Naive thymus-derived CD4-positive, alpha-beta T cell (primary cell): ENCODE results near the gene UVRAG. TPM values are rescaled to one million over a fixed set of nuclear protein-coding genes. Genes with fewer than 3 reads are reported as not detected.

Source experiments
- ATAC-seq: fragments of 150-1000 bp; cut with Tn5 transposase; 2 replicates; pipeline ENCODE4 v1.10.0; 2021; ENCODE audit warnings: mild to moderate bottlenecking, moderate library complexity
- CTCF ChIA-PET: fragments of 350-600 bp; sonication (Branson Sonifier 250); formaldehyde crosslinking; loops from one replicate; lab custom pipeline; 2021; ENCODE audit warnings: antibody characterized with exemption; lab: Charles Lee
- POLR2A ChIA-PET: fragments of 350-600 bp; sonication (Branson Sonifier 250); formaldehyde crosslinking; loops from one replicate; lab custom pipeline; 2021; ENCODE audit warnings: antibody characterized with exemption, inconsistent platforms; lab: Charles Lee
- DNase-seq, 9 donors: peaks; one replicate each; pipeline versions ENCODE4 v3.0.0 to v3.0.0-alpha.2; 2020 to 2022; ENCODE audit warnings: mixed read lengths in 1 of 9
- H3K27ac ChIP-seq: one replicate; pipeline ENCODE4 v1.7.0; 2013; ENCODE audit warnings: mild to moderate bottlenecking, low read depth, low read length, moderate library complexity
- H3K27me3 ChIP-seq, 2 donors: one replicate each; pipeline ENCODE4 v1.7.0; 2013; ENCODE audit warnings: low read length in 2 of 2, mild to moderate bottlenecking in 2 of 2, moderate library complexity in 2 of 2; ENCODE audit not compliant: control insufficient read depth in 2 of 2, insufficient read depth in 2 of 2
- H3K36me3 ChIP-seq, 3 experiments: 1 replicate in 2 of 3; 2 replicates in 1 of 3; pipeline ENCODE4 v1.7.0; 2013; ENCODE audit warnings: low read length in 3 of 3, mild to moderate bottlenecking in 3 of 3, moderate library complexity in 1 of 3; ENCODE audit not compliant: insufficient read depth in 3 of 3, control insufficient read depth in 2 of 3
- H3K4me1 ChIP-seq, 2 donors: one replicate each; pipeline ENCODE4 v1.7.0; 2013; ENCODE audit warnings: low read length in 2 of 2, mild to moderate bottlenecking in 2 of 2, moderate library complexity in 1 of 2; ENCODE audit not compliant: control insufficient read depth in 2 of 2, insufficient read depth in 2 of 2
- H3K4me3 ChIP-seq: 2 replicates; pipeline ENCODE4 v1.7.0; 2013; ENCODE audit warnings: mild to moderate bottlenecking, low read length
- H3K9me3 ChIP-seq, 3 experiments: 1 replicate in 2 of 3; 2 replicates in 1 of 3; pipeline ENCODE4 v1.7.0; 2013; ENCODE audit warnings: low read length in 3 of 3; ENCODE audit not compliant: control insufficient read depth in 2 of 3
- H3K27ac Mint-ChIP-seq, 9 donors: one replicate each; pipeline ENCODE4 v1.8.0; 2020 to 2022; ENCODE audit warnings: mixed read lengths in 9 of 9, mild to moderate bottlenecking in 8 of 9, moderate library complexity in 5 of 9, inconsistent platforms in 2 of 9
- H3K27me3 Mint-ChIP-seq, 5 donors: one replicate each; pipeline ENCODE4 v1.8.0; 2021 to 2022; ENCODE audit warnings: mixed read lengths in 5 of 5, mild to moderate bottlenecking in 1 of 5
- H3K36me3 Mint-ChIP-seq, 5 donors: one replicate each; pipeline ENCODE4 v1.8.0; 2020 to 2022; ENCODE audit warnings: mixed read lengths in 5 of 5, mild to moderate bottlenecking in 3 of 5, inconsistent platforms in 1 of 5
- H3K4me1 Mint-ChIP-seq, 7 donors: one replicate each; pipeline ENCODE4 v1.8.0; 2020 to 2022; ENCODE audit warnings: mixed read lengths in 7 of 7, mild to moderate bottlenecking in 3 of 7, inconsistent platforms in 1 of 7
- H3K4me3 Mint-ChIP-seq, 10 donors: one replicate each; pipeline ENCODE4 v1.8.0; 2020 to 2022; ENCODE audit warnings: mild to moderate bottlenecking in 10 of 10, mixed read lengths in 10 of 10, moderate library complexity in 6 of 10, inconsistent platforms in 2 of 10
- H3K9me3 Mint-ChIP-seq, 11 donors: one replicate each; pipeline ENCODE4 v1.8.0; 2020 to 2022; ENCODE audit warnings: mixed read lengths in 11 of 11, mild to moderate bottlenecking in 4 of 11, inconsistent platforms in 1 of 11, moderate library complexity in 1 of 11
- intact Hi-C, 2 donors: fragments of 100-400 bp; cut with micrococcal nuclease; formaldehyde crosslinking; loops; one replicate each; pipeline ENCODE4 v1.15.1; 2023
- polyA plus RNA-seq, 2 donors: library from polyadenylated mRNA; unstranded; fragments of 300-500 nt; fragmentation: Illumina TruSeq; gene quantifications; one replicate each; pipeline ENCODE4 v1.2.3, GENCODE V29; 2021
- total RNA-seq, 6 experiments: library from RNA in 5 of 6; stranded (reverse) in 5 of 6; gene quantifications; 1 replicate in 5 of 6; 2 replicates in 1 of 6; pipeline ENCODE4 v1.2.3 and lab custom pipeline; 2021 to 2026

UVRAG gene
- total and polyA plus RNA-seq, 7 experiments from 2014 or later, result 12.3 to 46.1 (median 24.6) TPM

- Mint-ChIP-seq H3K9me3 (peaks cover 0 to 8% (median 0%) of the 10 kb centered on the region in 11 donors), H3K36me3 (peaks cover 0 to 2% (median 0%) of the 10 kb centered on the region in 5 donors), H3K27me3 (no peaks in the 10 kb centered on the region), H3K4me3 (peak overlapping the region in 3 of 10 donors; percentile 93 to 99 (median 98)), H3K27ac (peak overlapping the region in 7 of 9 donors; percentile 88 to 100 (median 96)), H3K4me1 (peaks cover 5 to 21% (median 20%) of the 10 kb centered on the region in 7 donors)
- Histone ChIP-seq H3K9me3 (no peaks in the 10 kb centered on the region), H3K4me1 (peaks cover 14 to 26% of the 10 kb centered on the region in 2 donors), H3K4me3 (peak overlapping the region; percentile 96), H3K27me3 (no peaks in the 10 kb centered on the region), H3K27ac (peak overlapping the region; percentile 83), H3K36me3 (peaks cover 0 to 10% (median 0%) of the 10 kb centered on the region in 3 experiments)
- ATAC-seq, result no peak
- intact Hi-C loops, result loop anchor here (1.0 to 10.0 kb wide), 17 partner anchors 9 to 1822 kb away; partner anchors contain the start of genes RPS3 (in 2 of the 2), C2CD3 (in 1 of the 2), CLNS1A (in 1 of the 2) and DGAT2 (in 1 of the 2)
- peak in 6 of 9 donors; percentile 21 to 59 (median 33) for DNase-seq
- ChIA-PET CTCF (no interaction called here), POLR2A (interaction anchor here (0.9 to 1.6 kb wide), 2 partner anchors 8 to 1322 kb away, joined by 3 to 9 read pairs; partner anchors contain the start of gene LIPT2)
Observed at GRCh38 chr11:75815345-75816168, 547 bp downstream of the UVRAG start.

- Mint-ChIP-seq H3K27ac (no peak overlapping the region), H3K4me3 (no peak overlapping the region), H3K27me3 (no peaks in the 10 kb centered on the region), H3K36me3 (peaks cover 0 to 9% (median 4%) of the 10 kb centered on the region in 5 donors), H3K4me1 (peaks cover 15 to 30% (median 28%) of the 10 kb centered on the region in 7 donors), H3K9me3 (peaks cover 0 to 10% (median 0%) of the 10 kb centered on the region in 11 donors)
- H3K27me3 ChIP-seq, result no peaks in the 10 kb centered on the region
- H3K4me3 ChIP-seq, result peak overlapping the region; percentile 96
- DNase-seq (peak in 3 of 9 donors; percentile 10 to 19 (median 12)), ATAC-seq (no peak)
- H3K27ac ChIP-seq, result peak overlapping the region; percentile 83
- H3K36me3 ChIP-seq, result peaks cover 0 to 10% (median 0%) of the 10 kb centered on the region in 3 experiments
- POLR2A ChIA-PET, result no interaction called here
- intact Hi-C loops, result loop anchor here (5.0 to 10.0 kb wide), 9 partner anchors 36 to 1821 kb away; partner anchors contain the start of genes C2CD3 (in 1 of the 2), CLNS1A (in 1 of the 2), PPME1 (in 1 of the 2) and RNF169 (in 1 of the 2)
- CTCF ChIA-PET, result interaction anchor here (0.9 to 1.2 kb wide), 2 partner anchors 13 to 15 kb away, joined by 3 to 5 read pairs; no protein-coding TSS in a partner anchor
- H3K4me1 ChIP-seq, result peaks cover 14 to 26% of the 10 kb centered on the region in 2 donors
- H3K9me3 ChIP-seq, result no peaks in the 10 kb centered on the region
Observed at GRCh38 chr11:75816561-75817239, 1.7 kb downstream of the UVRAG start.

GRCh38 chr11:75820645-75821044 is 5.6 kb downstream of the UVRAG start:
- Mint-ChIP-seq H3K36me3 (peaks cover 0 to 19% (median 10%) of the 10 kb centered on the region in 5 donors), H3K4me1 (peaks cover 25 to 51% (median 46%) of the 10 kb centered on the region in 7 donors), H3K4me3 (no peak overlapping the region), H3K27me3 (no peaks in the 10 kb centered on the region), H3K9me3 (peaks cover 0 to 2% (median 0%) of the 10 kb centered on the region in 11 donors), H3K27ac (peak overlapping the region in 2 of 9 donors; percentile 19 to 28)
- H3K4me3 ChIP-seq, result no peak overlapping the region
- H3K27ac ChIP-seq, result no peak overlapping the region
- no peak for DNase-seq
- intact Hi-C loops, result no loop called here
- no peaks in the 10 kb centered on the region for H3K9me3 ChIP-seq
- ChIA-PET POLR2A (no interaction called here), CTCF (no interaction called here)
- H3K27me3 ChIP-seq, result no peaks in the 10 kb centered on the region
- H3K4me1 ChIP-seq, result peaks cover 10 to 29% of the 10 kb centered on the region in 2 donors
- no peak for ATAC-seq
- no peaks in the 10 kb centered on the region for H3K36me3 ChIP-seq

GRCh38 chr11:75821202-75821601 is 6.2 kb downstream of the UVRAG start:
- no peaks in the 10 kb centered on the region for H3K9me3 ChIP-seq
- intact Hi-C loops, result no loop called here
- no peaks in the 10 kb centered on the region for H3K36me3 ChIP-seq
- ATAC-seq (no peak), DNase-seq (no peak)
- H3K27me3 Mint-ChIP-seq, result no peaks in the 10 kb centered on the region
- no peaks in the 10 kb centered on the region for H3K27me3 ChIP-seq
- no peak overlapping the region for H3K4me3 ChIP-seq
- H3K4me1 Mint-ChIP-seq, result peaks cover 27 to 51% (median 46%) of the 10 kb centered on the region in 7 donors
- peaks cover 0 to 19% (median 10%) of the 10 kb centered on the region in 5 donors for H3K36me3 Mint-ChIP-seq
- H3K9me3 Mint-ChIP-seq, result peaks cover 0 to 2% (median 0%) of the 10 kb centered on the region in 11 donors
- ChIA-PET POLR2A (interaction anchor here (0.9 kb wide), 1 partner anchor 8 kb away, joined by 3 read pairs; no protein-coding TSS in a partner anchor), CTCF (no interaction called here)
- no peak overlapping the region for H3K27ac ChIP-seq
- peaks cover 4 to 24% of the 10 kb centered on the region in 2 donors for H3K4me1 ChIP-seq
- H3K27ac Mint-ChIP-seq, result peak overlapping the region in 3 of 9 donors; percentile 19 to 79 (median 39)
- H3K4me3 Mint-ChIP-seq, result peak overlapping the region in 1 of 10 donors; percentile 3

GRCh38 chr11:75822541-75822940 is 7.5 kb downstream of the UVRAG start:
- intact Hi-C loops, result no loop called here
- peaks cover 37 to 59% (median 54%) of the 10 kb centered on the region in 7 donors for H3K4me1 Mint-ChIP-seq
- POLR2A ChIA-PET, result no interaction called here

GRCh38 chr11:75823415-75823814 is 8.4 kb downstream of the UVRAG start:
- H3K9me3 ChIP-seq, result no peaks in the 10 kb centered on the region
- peak overlapping the region in 2 of 9 donors; percentile 6 to 29 for H3K27ac Mint-ChIP-seq
- ChIA-PET POLR2A (interaction anchor here (0.6 kb wide), 1 partner anchor 8 kb away, joined by 3 read pairs; no protein-coding TSS in a partner anchor), CTCF (interaction anchor here (0.8 kb wide), 1 partner anchor 20 kb away, joined by 4 read pairs; no protein-coding TSS in a partner anchor)
- intact Hi-C loops, result no loop called here
- peaks cover 0 to 2% (median 0%) of the 10 kb centered on the region in 11 donors for H3K9me3 Mint-ChIP-seq
- H3K27me3 Mint-ChIP-seq, result no peaks in the 10 kb centered on the region
- H3K36me3 Mint-ChIP-seq, result peaks cover 0 to 21% (median 9%) of the 10 kb centered on the region in 5 donors
- peaks cover 0 to 10% of the 10 kb centered on the region in 2 donors for H3K4me1 ChIP-seq
- peak overlapping the region in 2 of 10 donors; percentile 8 to 17 for H3K4me3 Mint-ChIP-seq
- no peak for ATAC-seq
- H3K36me3 ChIP-seq, result no peaks in the 10 kb centered on the region
- no peak overlapping the region for H3K27ac ChIP-seq
- peaks cover 32 to 57% (median 54%) of the 10 kb centered on the region in 7 donors for H3K4me1 Mint-ChIP-seq
- no peaks in the 10 kb centered on the region for H3K27me3 ChIP-seq
- no peak for DNase-seq
- no peak overlapping the region for H3K4me3 ChIP-seq

More at GRCh38 chr11:75822541-75822940, 7.5 kb downstream of the UVRAG start:
- no peaks in the 10 kb centered on the region for H3K27me3 ChIP-seq
- no peaks in the 10 kb centered on the region for H3K36me3 ChIP-seq
- CTCF ChIA-PET, result interaction anchor here (0.6 kb wide), 1 partner anchor 10 kb away, joined by 8 read pairs; no protein-coding TSS in a partner anchor
- H3K27ac ChIP-seq, result no peak overlapping the region
- H3K27ac Mint-ChIP-seq, result no peak overlapping the region
- peaks cover 0 to 11% of the 10 kb centered on the region in 2 donors for H3K4me1 ChIP-seq
- DNase-seq (no peak), ATAC-seq (no peak)
- no peaks in the 10 kb centered on the region for H3K9me3 ChIP-seq
- peaks cover 0 to 19% (median 10%) of the 10 kb centered on the region in 5 donors for H3K36me3 Mint-ChIP-seq
- H3K4me3 ChIP-seq, result no peak overlapping the region
- H3K4me3 Mint-ChIP-seq, result peak overlapping the region in 1 of 10 donors; percentile 25
- peaks cover 0 to 2% (median 0%) of the 10 kb centered on the region in 11 donors for H3K9me3 Mint-ChIP-seq
- no peaks in the 10 kb centered on the region for H3K27me3 Mint-ChIP-seq
